Stimulated activated CD8-positive, alpha-beta memory T cell treated with anti-CD3 and anti-CD28 coated beads, Interleukin-12 subunit alpha, Interleukin-12 subunit beta, amount 100 ng/mL, for 24 hours (primary cell): ENCODE data around the gene NAT8L.

Experiments used
- DNase-seq: peaks from one replicate; pipeline ENCODE4 v3.0.0-alpha.2; 2020; ENCODE audit errors: extremely low read depth

NAT8L gene

DNA sequence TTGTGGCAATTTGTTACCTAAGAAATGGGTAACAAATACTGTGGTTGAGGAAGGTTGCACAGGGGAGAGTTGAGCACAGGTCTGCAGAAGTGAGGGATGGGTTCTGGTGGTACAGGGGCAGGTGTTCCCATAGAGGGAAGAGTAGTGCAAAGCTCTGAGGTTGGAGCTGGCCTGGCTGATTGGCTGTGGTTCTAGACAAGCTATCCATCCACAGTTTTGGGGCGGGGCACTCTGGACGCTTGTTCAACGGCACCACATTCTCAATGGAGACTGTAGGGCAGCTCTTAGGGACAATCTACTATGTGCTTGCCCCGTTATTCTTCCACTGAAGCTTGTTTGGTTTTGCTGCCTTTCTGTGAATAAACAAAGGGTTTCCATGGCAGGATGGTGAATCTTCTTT, 35.4 kb downstream of the NAT8L start:
- DNase-seq, result no peak

GRCh38 chr4:2095236-2096072, 36.3 kb downstream of the NAT8L start:
- DNase-seq, result no peak

- no peak for DNase-seq
Observed at GRCh38 chr4:2096073-2096609, 37.0 kb downstream of the NAT8L start.

DNA sequence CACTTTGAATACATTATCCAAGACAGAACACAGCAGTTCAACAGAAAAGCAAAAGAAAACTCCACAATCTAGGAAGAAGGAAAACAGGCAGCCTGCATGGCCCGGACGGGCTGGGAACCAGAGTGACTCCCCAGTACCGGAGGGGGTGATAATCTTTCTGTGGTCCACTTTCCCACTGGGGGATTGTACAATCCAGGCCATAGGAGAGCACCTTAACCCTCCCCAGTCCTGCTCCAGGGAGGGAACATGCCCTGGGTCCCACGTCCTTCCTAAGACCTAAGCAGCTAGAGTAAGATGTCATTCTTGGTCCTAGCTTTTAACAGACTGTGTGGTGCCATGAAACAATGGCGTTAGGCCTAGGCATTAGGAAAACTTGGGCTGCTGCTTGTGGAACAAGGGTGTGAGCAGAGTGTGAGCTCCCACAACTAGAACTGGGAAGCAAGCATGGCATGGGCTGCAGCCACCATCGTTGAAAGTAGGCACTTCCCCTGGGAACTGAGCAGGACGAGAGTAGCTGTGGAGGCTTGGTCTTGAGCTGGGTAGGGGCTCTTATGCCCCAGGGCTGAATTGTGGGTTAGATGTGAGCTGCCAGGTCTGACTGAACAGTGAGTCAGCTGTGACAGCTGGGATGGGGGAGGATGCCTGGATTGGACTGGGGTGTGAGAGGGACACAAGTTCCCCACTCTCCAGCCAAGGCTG, 42.4 kb downstream of the NAT8L start:
- DNase-seq, result no peak

GRCh38 chr4:2102045-2102883, 43.1 kb downstream of the NAT8L start:
- no peak for DNase-seq

- DNase-seq, result no peak
Observed at GRCh38 chr4:2103127-2103842, 44.2 kb downstream of the NAT8L start.

DNA sequence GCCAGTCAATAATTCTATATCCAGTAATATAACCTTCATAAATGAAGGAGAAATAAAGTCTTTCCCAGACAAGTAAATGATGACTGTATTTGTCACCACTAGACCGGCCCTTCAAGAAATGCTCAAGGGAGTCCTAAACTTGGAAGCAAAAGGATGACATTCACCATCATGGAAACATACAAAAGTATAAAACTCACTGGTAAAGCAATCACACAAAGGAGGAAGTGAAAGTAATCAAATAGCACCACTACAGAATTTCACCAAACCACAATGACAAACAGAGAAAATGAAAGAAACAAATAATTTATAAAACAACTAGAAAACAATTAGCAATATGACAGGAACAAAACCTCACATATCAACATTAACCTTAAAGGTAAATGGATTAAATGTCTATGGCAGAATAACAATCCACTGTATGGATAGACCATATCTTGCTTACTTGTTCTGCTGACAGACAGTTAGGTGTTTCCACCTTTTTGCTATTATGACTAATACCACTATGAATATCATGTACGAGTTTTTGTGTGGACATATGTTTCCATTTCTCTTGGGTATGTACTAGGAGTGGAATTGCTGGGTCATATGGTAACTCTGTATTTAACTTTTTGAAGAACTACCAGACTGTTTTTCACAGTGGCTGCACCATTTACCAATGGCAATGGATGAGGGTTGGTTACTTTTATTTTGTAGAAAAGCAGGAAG, 44.9 kb downstream of the NAT8L start:
- DNase-seq, result no peak

GRCh38 chr4:2104556-2105345, 45.6 kb downstream of the NAT8L start:
- DNase-seq, result no peak

DNA sequence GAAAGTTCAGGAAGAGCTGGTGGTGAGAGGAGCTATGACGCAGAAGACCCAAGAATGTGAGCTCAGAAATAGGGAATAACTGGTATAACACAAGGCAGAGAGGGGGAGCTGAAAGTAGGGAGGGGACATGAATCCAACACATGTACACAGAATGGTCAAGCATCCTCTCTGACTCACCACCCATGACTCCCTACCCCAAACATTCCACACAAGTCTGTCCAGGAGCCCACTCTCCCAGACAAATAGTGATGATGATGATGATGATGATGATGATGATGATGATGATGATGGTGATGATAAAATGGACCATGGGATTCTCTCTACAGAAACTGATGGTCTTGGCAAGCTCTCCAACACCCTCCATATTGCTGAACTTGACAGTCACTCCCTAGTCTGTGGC, 46.4 kb downstream of the NAT8L start:
- DNase-seq, result no peak

- DNase-seq, result no peak
Observed at GRCh38 chr4:2116687-2117400, 57.7 kb downstream of the NAT8L start.
